Astrocyte (in vitro differentiated cells and primary cell): ENCODE measurements around the gene SLC35B1. TPM values are rescaled to one million over a fixed set of nuclear protein-coding genes. Genes with fewer than 3 reads are reported as not detected.

Experiments used
- DNase-seq: peaks from one replicate; pipeline ENCODE4 v3.0.0-alpha.2; 2010; ENCODE audit warnings: low read depth
- FAIRE-seq: peaks from 2 replicates; lab custom pipeline; 2011; peaks lifted over from hg19 to GRCh38; lab: Jason Lieb, UNC
- H2AFZ ChIP-seq: 2 replicates; pipeline ENCODE4 v1.6.0; 2012; ENCODE audit warnings: low read depth, low read length, inconsistent platforms
- H3K27ac ChIP-seq: 2 replicates; pipeline ENCODE4 v1.5.1; 2011; ENCODE audit warnings: low read depth, low read length, inconsistent platforms
- H3K27me3 ChIP-seq: 2 replicates; pipeline ENCODE4 v1.6.0; 2011; ENCODE audit warnings: low read length, inconsistent platforms; ENCODE audit not compliant: insufficient read depth
- H3K36me3 ChIP-seq: 2 replicates; pipeline ENCODE4 v1.5.1; 2011; ENCODE audit warnings: low read length, inconsistent platforms; ENCODE audit not compliant: insufficient read depth
- H3K4me1 ChIP-seq: 2 replicates; pipeline ENCODE4 v1.5.1; 2011; ENCODE audit warnings: low read length, inconsistent platforms; ENCODE audit not compliant: insufficient read depth
- H3K4me2 ChIP-seq: 2 replicates; pipeline ENCODE4 v1.6.0; 2012; ENCODE audit warnings: low read length, inconsistent platforms
- H3K4me3 ChIP-seq: 2 replicates; pipeline ENCODE4 v1.5.1; 2011; ENCODE audit warnings: low read depth, mild to moderate bottlenecking, low read length, inconsistent platforms; ENCODE audit not compliant: insufficient read depth
- H3K79me2 ChIP-seq: 2 replicates; pipeline ENCODE4 v1.6.0; 2012; ENCODE audit warnings: mild to moderate bottlenecking, low read length, inconsistent platforms; ENCODE audit not compliant: insufficient read depth
- H3K9ac ChIP-seq: 2 replicates; pipeline ENCODE4 v1.6.0; 2012; ENCODE audit warnings: mild to moderate bottlenecking, low read length, inconsistent platforms
- H3K9me3 ChIP-seq: 2 replicates; pipeline ENCODE4 v1.5.1; 2012; ENCODE audit warnings: low read depth, mild to moderate bottlenecking, low read length, inconsistent platforms; ENCODE audit not compliant: insufficient read depth
- H4K20me1 ChIP-seq: 2 replicates; pipeline ENCODE4 v1.6.0; 2012; ENCODE audit warnings: low read length, inconsistent platforms; ENCODE audit not compliant: insufficient read depth
- H3K27ac Mint-ChIP-seq: one replicate; pipeline ENCODE4 v1.8.0; 2021; ENCODE audit warnings: mild to moderate bottlenecking, mixed read lengths; ENCODE audit not compliant: unreplicated experiment
- H3K27me3 Mint-ChIP-seq: one replicate; pipeline ENCODE4 v1.8.0; 2021; ENCODE audit warnings: low read depth, mixed read lengths; ENCODE audit not compliant: unreplicated experiment
- H3K36me3 Mint-ChIP-seq: one replicate; pipeline ENCODE4 v1.8.0; 2021; ENCODE audit warnings: low read depth, mixed read lengths; ENCODE audit not compliant: unreplicated experiment
- H3K4me1 Mint-ChIP-seq: one replicate; pipeline ENCODE4 v1.8.0; 2021; ENCODE audit warnings: low read depth, mixed read lengths; ENCODE audit not compliant: unreplicated experiment
- H3K4me3 Mint-ChIP-seq: one replicate; pipeline ENCODE4 v1.8.0; 2021; ENCODE audit warnings: mild to moderate bottlenecking, moderate library complexity, mixed read lengths; ENCODE audit not compliant: unreplicated experiment
- H3K9me3 Mint-ChIP-seq: one replicate; pipeline ENCODE4 v1.8.0; 2021; ENCODE audit warnings: mild to moderate bottlenecking, mixed read lengths; ENCODE audit not compliant: unreplicated experiment
- CTCF ChIP-seq: IDR thresholded peaks from 2 replicates; pipeline ENCODE4 v1.5.1; 2011; ENCODE audit warnings: low read depth, mild to moderate bottlenecking, inconsistent platforms, low read length, moderate library complexity; ENCODE audit not compliant: insufficient read depth
- EZH2 ChIP-seq: IDR thresholded peaks from 2 replicates; pipeline ENCODE4 v1.6.1; 2012; ENCODE audit warnings: mild to moderate bottlenecking, low read length, inconsistent platforms; ENCODE audit not compliant: insufficient read depth
- total RNA-seq: library from RNA; stranded (reverse); gene quantifications from 2 replicates; pipeline ENCODE4 v1.2.1, GENCODE V29; 2021

SLC35B1 gene
- total RNA-seq, 1 donor from 2014 or later: 61.1 TPM

- Mint-ChIP-seq H3K4me1 (peaks cover 6% of the 10 kb centered on the region), H3K4me3 (no peak overlapping the region), H3K27me3 (no peaks in the 10 kb centered on the region), H3K27ac (no peak overlapping the region), H3K9me3 (no peaks in the 10 kb centered on the region), H3K36me3 (peaks cover 10% of the 10 kb centered on the region)
- H3K36me3 ChIP-seq: no peaks in the 10 kb centered on the region
- no peaks in the 10 kb centered on the region for H3K9me3 ChIP-seq
- H3K79me2 ChIP-seq: peaks cover 74% of the 10 kb centered on the region
- H3K27me3 ChIP-seq: no peaks in the 10 kb centered on the region
- H3K4me3 ChIP-seq: no peak overlapping the region
- H3K4me2 ChIP-seq: no peak overlapping the region
- no peak overlapping the region for H2AFZ ChIP-seq
- H3K4me1 ChIP-seq: no peaks in the 10 kb centered on the region
- TF ChIP-seq EZH2 (no peak), CTCF (no peak)
- no peak for DNase-seq
- no peak overlapping the region for H3K27ac ChIP-seq
- H4K20me1 ChIP-seq: peaks cover 52% of the 10 kb centered on the region
- no peak for FAIRE-seq
- H3K9ac ChIP-seq: no peak overlapping the region
Measured at GRCh38 chr17:49664706-49665211, 43.0 kb downstream of the SLC35B1 start.

GRCh38 chr17:49659661-49660382, 47.9 kb downstream of the SLC35B1 start:
- FAIRE-seq: no peak
- no peak for TF ChIP-seq EZH2
- TF ChIP-seq CTCF: no peak
- Histone ChIP-seq H3K4me2 (no peak overlapping the region), H3K27ac (no peak overlapping the region), H3K9ac (no peak overlapping the region), H2AFZ (no peak overlapping the region), H3K9me3 (no peaks in the 10 kb centered on the region), H3K4me1 (no peaks in the 10 kb centered on the region), H3K27me3 (no peaks in the 10 kb centered on the region), H3K36me3 (no peaks in the 10 kb centered on the region), H3K4me3 (no peak overlapping the region), H4K20me1 (peaks cover 51% of the 10 kb centered on the region), H3K79me2 (peaks cover 72% of the 10 kb centered on the region)
- peaks cover 8% of the 10 kb centered on the region for H3K4me1 Mint-ChIP-seq
- H3K9me3 Mint-ChIP-seq: no peaks in the 10 kb centered on the region
- no peak overlapping the region for H3K4me3 Mint-ChIP-seq
- no peaks in the 10 kb centered on the region for H3K27me3 Mint-ChIP-seq
- peaks cover 10% of the 10 kb centered on the region for H3K36me3 Mint-ChIP-seq
- DNase-seq: no peak
- H3K27ac Mint-ChIP-seq: no peak overlapping the region

GRCh38 chr17:49656247-49656646, 51.5 kb downstream of the SLC35B1 start:
- peaks cover 10% of the 10 kb centered on the region for H3K4me1 Mint-ChIP-seq
- no peak overlapping the region for H3K4me3 Mint-ChIP-seq
- Histone ChIP-seq H3K4me3 (no peak overlapping the region), H4K20me1 (peaks cover 49% of the 10 kb centered on the region), H3K79me2 (peaks cover 80% of the 10 kb centered on the region), H3K9ac (no peak overlapping the region), H3K27ac (no peak overlapping the region), H3K4me2 (no peak overlapping the region), H3K4me1 (no peaks in the 10 kb centered on the region), H3K27me3 (no peaks in the 10 kb centered on the region), H2AFZ (no peak overlapping the region), H3K36me3 (no peaks in the 10 kb centered on the region), H3K9me3 (no peaks in the 10 kb centered on the region)
- no peak overlapping the region for H3K27ac Mint-ChIP-seq
- TF ChIP-seq EZH2 (no peak), CTCF (no peak)
- H3K36me3 Mint-ChIP-seq: no peaks in the 10 kb centered on the region
- H3K9me3 Mint-ChIP-seq: no peaks in the 10 kb centered on the region
- H3K27me3 Mint-ChIP-seq: no peaks in the 10 kb centered on the region
- FAIRE-seq: no peak
- no peak for DNase-seq
